Fibroblast of mammary gland (primary cell): ENCODE data around the gene EEF1E1.

Experiments
- DNase-seq: peaks from one replicate; pipeline ENCODE4 v3.0.0-alpha.2; 2010; ENCODE audit warnings: low read depth
- H3K4me3 ChIP-seq: 2 replicates; pipeline ENCODE4 v1.5.1; 2011; ENCODE audit warnings: low read depth, mild to moderate bottlenecking, low read length, moderate library complexity; ENCODE audit not compliant: control insufficient read depth
- TF ChIP-seq, protein P1 (sequence below): conservative IDR thresholded peaks from 2 replicates; pipeline ENCODE4 v1.5.1; 2011; ENCODE audit warnings: low read depth, low read length, inconsistent platforms; ENCODE audit not compliant: control insufficient read depth, insufficient read depth

Gene EEF1E1

DNA sequence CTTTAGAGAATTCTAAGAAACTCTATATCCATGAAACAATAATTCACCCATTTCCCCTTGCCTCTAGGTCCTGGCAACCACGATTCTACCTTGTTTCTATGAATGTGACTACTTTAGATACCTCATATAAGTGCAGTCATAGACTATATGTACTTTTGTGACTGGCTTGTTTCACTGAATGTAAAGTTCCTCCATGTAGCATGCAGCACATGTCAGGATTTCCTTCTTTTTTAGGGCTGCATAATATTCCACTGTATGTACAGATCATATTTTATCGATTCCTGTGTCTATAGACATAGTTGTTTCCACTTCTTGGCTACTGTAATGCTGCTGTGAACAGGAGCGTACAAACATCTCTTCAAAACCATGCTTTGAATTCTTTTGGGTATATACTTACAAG is 11.7 kb downstream of the EEF1E1 start:
- H3K4me3 ChIP-seq: no peak overlapping the region
- no peak for DNase-seq
- TF ChIP-seq, protein P1, sequence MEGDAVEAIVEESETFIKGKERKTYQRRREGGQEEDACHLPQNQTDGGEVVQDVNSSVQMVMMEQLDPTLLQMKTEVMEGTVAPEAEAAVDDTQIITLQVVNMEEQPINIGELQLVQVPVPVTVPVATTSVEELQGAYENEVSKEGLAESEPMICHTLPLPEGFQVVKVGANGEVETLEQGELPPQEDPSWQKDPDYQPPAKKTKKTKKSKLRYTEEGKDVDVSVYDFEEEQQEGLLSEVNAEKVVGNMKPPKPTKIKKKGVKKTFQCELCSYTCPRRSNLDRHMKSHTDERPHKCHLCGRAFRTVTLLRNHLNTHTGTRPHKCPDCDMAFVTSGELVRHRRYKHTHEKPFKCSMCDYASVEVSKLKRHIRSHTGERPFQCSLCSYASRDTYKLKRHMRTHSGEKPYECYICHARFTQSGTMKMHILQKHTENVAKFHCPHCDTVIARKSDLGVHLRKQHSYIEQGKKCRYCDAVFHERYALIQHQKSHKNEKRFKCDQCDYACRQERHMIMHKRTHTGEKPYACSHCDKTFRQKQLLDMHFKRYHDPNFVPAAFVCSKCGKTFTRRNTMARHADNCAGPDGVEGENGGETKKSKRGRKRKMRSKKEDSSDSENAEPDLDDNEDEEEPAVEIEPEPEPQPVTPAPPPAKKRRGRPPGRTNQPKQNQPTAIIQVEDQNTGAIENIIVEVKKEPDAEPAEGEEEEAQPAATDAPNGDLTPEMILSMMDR: no peak

DNA sequence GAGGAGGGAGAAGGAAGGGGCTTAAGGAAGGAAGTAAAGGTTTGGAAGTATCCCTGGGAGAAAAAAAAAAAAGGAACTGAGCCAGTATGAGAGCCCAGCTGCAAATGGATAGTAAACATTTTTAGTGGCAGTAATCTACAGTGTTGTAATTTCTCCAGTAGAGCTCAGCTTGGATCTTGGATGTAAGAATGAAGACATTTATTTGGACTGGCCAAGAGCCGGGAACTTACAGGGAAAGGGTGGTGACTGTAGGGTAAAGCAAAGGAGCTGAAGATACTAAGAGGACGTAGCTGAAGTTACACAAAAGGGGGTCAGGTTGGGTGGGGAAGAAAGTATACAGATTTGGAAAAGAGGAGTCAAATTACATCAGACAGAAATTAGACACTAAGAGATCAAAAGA is 13.5 kb downstream of the EEF1E1 start:
- no peak overlapping the region for H3K4me3 ChIP-seq
- TF ChIP-seq, protein P1: no peak
- no peak for DNase-seq

DNA sequence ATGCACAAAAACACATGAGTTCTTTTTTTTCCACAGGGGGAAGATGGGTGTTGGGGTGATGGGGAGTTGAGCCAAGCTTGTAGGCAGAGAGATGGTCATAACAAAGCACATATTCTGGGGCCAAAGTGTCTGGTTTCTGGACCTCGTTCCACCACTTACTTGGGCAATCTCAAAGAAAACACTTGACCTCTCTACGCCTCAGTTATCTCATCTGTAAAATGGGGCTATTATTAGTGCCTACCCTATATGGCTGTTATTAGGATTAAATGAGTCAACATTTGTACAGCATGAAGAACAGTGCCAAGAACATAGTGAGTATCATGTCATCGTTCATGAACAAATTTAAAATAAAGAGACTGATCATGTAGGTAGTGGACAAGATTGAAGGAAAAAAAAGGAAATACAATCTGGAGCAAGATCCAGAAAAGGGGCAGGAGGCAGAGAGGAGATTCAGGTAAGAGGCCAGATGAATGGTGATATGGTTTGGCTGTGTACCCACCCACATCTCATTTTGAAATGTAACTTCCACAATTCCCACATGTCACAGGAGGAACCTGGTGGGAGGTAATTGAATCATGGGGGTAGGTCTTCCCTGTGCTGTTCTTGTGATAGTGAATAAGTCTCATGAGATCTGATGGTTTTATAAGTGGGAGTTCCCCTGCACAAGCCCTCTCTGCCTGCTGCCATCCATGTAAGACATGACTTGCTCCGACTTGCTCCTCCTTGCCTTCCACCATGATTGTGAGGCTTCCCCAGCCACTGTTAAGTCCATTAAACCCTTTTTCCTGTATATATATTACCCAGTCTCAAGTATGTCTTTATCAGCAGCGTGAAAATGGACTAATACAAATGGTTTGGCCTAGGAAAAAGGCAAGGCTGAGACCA is 14.2 kb downstream of the EEF1E1 start:
- TF ChIP-seq, protein P1: no peak
- H3K4me3 ChIP-seq: no peak overlapping the region
- no peak for DNase-seq

DNA sequence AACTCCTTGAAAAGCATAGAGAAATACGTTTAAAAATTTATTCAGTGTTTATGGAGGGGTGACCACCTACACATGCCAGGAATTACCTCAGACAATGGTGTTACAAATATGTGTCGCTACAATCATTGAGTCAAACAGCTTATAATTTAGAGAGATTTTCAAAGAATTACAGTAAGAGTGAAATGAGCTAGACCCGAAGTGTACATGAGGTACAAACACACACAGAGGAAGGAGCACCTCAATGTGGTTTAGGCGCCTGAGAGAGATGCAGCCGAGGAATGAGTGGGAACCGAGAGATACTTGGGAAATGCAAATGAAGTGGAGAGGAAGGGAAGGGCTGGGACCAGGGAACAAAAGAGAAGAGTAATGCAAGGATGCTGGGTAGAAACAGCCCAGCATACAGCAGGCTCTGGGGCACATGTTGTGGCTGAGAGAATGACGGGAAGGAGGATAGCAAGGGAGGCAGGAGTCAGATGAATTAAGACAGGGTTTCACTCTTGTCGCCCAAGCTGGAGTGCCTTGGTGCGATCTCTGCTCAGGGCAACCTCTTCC is 15.5 kb downstream of the EEF1E1 start:
- DNase-seq: no peak
- TF ChIP-seq, protein P1: no peak
- H3K4me3 ChIP-seq: no peak overlapping the region

DNA sequence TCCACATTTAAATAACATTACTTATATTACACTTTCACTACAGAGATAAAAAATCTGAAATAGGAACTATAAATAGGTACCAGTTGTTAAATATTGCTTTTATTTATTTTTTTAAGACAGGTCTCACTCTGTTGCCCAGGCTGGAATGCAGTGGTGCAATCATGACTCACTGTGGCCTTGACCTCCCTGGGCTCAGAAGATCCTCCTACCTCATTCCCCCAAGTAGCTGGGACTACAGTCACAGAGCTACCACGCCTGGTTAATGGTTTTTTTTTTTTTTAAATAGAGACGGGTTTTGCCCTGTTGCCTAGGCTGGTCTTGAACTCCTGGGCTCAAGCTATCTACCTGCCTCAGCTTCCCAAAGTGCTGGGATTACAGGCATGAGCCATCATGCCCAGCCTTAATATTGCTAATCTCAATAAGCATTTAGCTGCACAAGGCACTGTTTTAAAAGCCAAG is 17.3 kb downstream of the EEF1E1 start:
- H3K4me3 ChIP-seq: no peak overlapping the region
- peak; percentile 96 for DNase-seq

DNA sequence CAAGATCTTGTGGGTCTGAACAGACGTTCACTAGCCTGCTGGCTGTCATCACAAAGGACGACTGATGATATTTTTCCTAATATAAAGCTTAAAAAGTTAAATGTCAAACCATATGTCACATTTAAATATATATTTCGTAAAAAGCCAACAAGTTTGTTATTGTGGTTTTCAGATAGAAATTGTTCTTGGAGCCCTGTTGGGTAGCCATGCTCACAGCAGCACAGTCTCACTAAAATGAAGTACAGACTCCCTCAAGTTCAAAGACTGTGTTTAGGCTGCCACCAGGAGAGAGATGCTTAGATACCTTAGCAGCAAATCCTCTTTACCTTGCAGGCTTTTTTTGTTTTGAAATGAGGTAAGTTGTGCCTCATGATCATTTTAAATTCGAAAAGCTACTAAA is 17.8 kb downstream of the EEF1E1 start:
- TF ChIP-seq, protein P1: no peak
- peak; percentile 60 for DNase-seq
- H3K4me3 ChIP-seq: no peak overlapping the region

More for the DNA sequence above, 17.3 kb downstream of the EEF1E1 start:
- TF ChIP-seq, protein P1: no peak
